ENCODE results near the gene KCNJ16. TPM values are rescaled to one million over a fixed set of nuclear protein-coding genes. Genes with fewer than 3 reads are reported as not detected.

KCNJ16 gene
- total and polyA plus RNA-seq, 2 experiments from 2014 or later = not detected

- Histone ChIP-seq H3K9me3 (ENCODE audit: low read depth) (no peaks in the 10 kb centered on the region), H3K27me3 (no peaks in the 10 kb centered on the region), H3K27ac (no peak overlapping the region), H3K4me3 (no peak overlapping the region), H3K36me3 (no peaks in the 10 kb centered on the region), H3K4me1 (ENCODE audit: low read depth) (no peaks in the 10 kb centered on the region)
- no peak for DNase-seq (ENCODE audit: low read depth in 1 of 2, low spot score in 1 of 2)
- no peak for TF ChIP-seq CTCF (IDR thresholded peaks at IDR 0.05; ENCODE audit: low read depth, low read length)
Observed at GRCh38 chr17:70119545-70119944, 44.5 kb downstream of the KCNJ16 start.

GRCh38 chr17:70119983-70120382, 45.0 kb downstream of the KCNJ16 start:
- Histone ChIP-seq H3K9me3 (ENCODE audit: low read depth) (no peaks in the 10 kb centered on the region), H3K36me3 (no peaks in the 10 kb centered on the region), H3K4me3 (no peak overlapping the region), H3K27me3 (no peaks in the 10 kb centered on the region), H3K4me1 (ENCODE audit: low read depth) (no peaks in the 10 kb centered on the region), H3K27ac (no peak overlapping the region)
- no peak for TF ChIP-seq CTCF (IDR thresholded peaks at IDR 0.05; ENCODE audit: low read depth, low read length)
- DNase-seq (ENCODE audit: low read depth in 1 of 2, low spot score in 1 of 2) = peak in 1 of 2 donors; percentile 3

- H3K36me3 ChIP-seq = no peaks in the 10 kb centered on the region
- no peak overlapping the region for H3K27ac ChIP-seq
- TF ChIP-seq CTCF (IDR thresholded peaks at IDR 0.05; ENCODE audit: low read depth, low read length) = no peak
- H3K9me3 ChIP-seq (ENCODE audit: low read depth) = no peaks in the 10 kb centered on the region
- DNase-seq (ENCODE audit: low read depth in 1 of 2, low spot score in 1 of 2) = no peak
- no peaks in the 10 kb centered on the region for H3K4me1 ChIP-seq (ENCODE audit: low read depth)
- H3K27me3 ChIP-seq = no peaks in the 10 kb centered on the region
- H3K4me3 ChIP-seq = no peak overlapping the region
Observed at GRCh38 chr17:70120425-70120824, 45.4 kb downstream of the KCNJ16 start.

- Histone ChIP-seq H3K4me3 (no peak overlapping the region), H3K9me3 (ENCODE audit: low read depth) (no peaks in the 10 kb centered on the region), H3K4me1 (ENCODE audit: low read depth) (no peaks in the 10 kb centered on the region), H3K36me3 (no peaks in the 10 kb centered on the region), H3K27ac (no peak overlapping the region), H3K27me3 (no peaks in the 10 kb centered on the region)
- no peak for DNase-seq (ENCODE audit: low read depth in 1 of 2, low spot score in 1 of 2)
- no peak for TF ChIP-seq CTCF (IDR thresholded peaks at IDR 0.05; ENCODE audit: low read depth, low read length)
Observed at GRCh38 chr17:70121126-70121525, 46.1 kb downstream of the KCNJ16 start.

GRCh38 chr17:70123193-70123592, 48.2 kb downstream of the KCNJ16 start:
- Histone ChIP-seq H3K27me3 (no peaks in the 10 kb centered on the region), H3K4me1 (ENCODE audit: low read depth) (no peaks in the 10 kb centered on the region), H3K27ac (no peak overlapping the region), H3K36me3 (no peaks in the 10 kb centered on the region), H3K9me3 (ENCODE audit: low read depth) (no peaks in the 10 kb centered on the region), H3K4me3 (no peak overlapping the region)
- no peak for TF ChIP-seq CTCF (IDR thresholded peaks at IDR 0.05; ENCODE audit: low read depth, low read length)
- no peak for DNase-seq (ENCODE audit: low read depth in 1 of 2, low spot score in 1 of 2)

- Histone ChIP-seq H3K4me3 (no peak overlapping the region), H3K27me3 (no peaks in the 10 kb centered on the region), H3K9me3 (ENCODE audit: low read depth) (no peaks in the 10 kb centered on the region), H3K36me3 (no peaks in the 10 kb centered on the region), H3K27ac (no peak overlapping the region), H3K4me1 (ENCODE audit: low read depth) (no peaks in the 10 kb centered on the region)
- DNase-seq (ENCODE audit: low read depth in 1 of 2, low spot score in 1 of 2) = no peak
- no peak for TF ChIP-seq CTCF (IDR thresholded peaks at IDR 0.05; ENCODE audit: low read depth, low read length)
Observed at GRCh38 chr17:70124723-70125122, 49.7 kb downstream of the KCNJ16 start.

All from cardiac muscle cell (in vitro differentiated cells and primary cell).